GM19452 (cell line): Measurements from ENCODE around the gene ZNRF3.
"Not testable (repeated sequence)": the region's sequence is repeated elsewhere in the genome, so short reads cannot be mapped to it uniquely, and the experiment has no call there.

Experiments
- ATAC-seq: cut with Tn5 transposase; IDR thresholded peaks from one replicate; pipeline ENCODE4 v1.9.1; 2021; ENCODE audit not compliant: unreplicated experiment

Gene ZNRF3

GRCh38 chr22:29030016-29030617 is 146.7 kb downstream of the ZNRF3 start:
- ATAC-seq: no peak

GRCh38 chr22:29030618-29031226 is 147.3 kb downstream of the ZNRF3 start:
- ATAC-seq: no peak

GRCh38 chr22:29031227-29032011 is 148.0 kb downstream of the ZNRF3 start:
- ATAC-seq: no peak

- no peak for ATAC-seq
Measured at GRCh38 chr22:29032014-29032475, 148.7 kb downstream of the ZNRF3 start.

- ATAC-seq: no peak
Measured at GRCh38 chr22:29032584-29032983, 149.2 kb downstream of the ZNRF3 start.

DNA sequence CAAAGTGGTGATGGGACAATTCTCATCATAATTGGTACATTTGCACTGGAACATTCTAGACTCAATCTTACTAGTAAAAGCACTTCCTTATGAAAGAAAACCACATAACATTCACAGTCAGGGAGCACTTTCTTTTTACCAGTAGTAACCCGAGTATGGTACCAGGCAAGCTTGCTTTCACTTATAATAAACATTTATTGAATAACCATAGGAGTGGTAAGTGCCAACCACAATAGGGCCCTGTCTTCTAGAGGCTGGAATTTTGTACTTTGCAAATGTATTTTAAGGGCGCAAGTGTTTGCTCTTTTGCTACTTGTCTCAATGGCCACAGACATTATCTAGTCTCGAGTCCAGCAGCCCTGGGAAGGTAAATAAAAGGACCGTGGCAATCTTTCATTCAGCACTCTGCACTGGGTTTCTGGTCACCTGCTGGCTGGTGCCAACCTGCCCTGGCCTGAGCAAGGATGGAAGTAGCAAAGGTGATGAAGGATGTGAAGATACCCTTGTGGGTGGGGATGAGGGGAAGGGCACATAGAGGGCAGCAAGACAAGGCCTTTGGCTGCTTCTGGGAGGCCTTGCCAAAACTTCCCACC is 154.1 kb downstream of the ZNRF3 start:
- ATAC-seq: no peak

- ATAC-seq: no peak
Measured at GRCh38 chr22:29039148-29039547, 155.8 kb downstream of the ZNRF3 start.

- not testable (repeated sequence) for ATAC-seq
Measured at GRCh38 chr22:29039684-29040083, 156.3 kb downstream of the ZNRF3 start.

- no peak for ATAC-seq
Measured at GRCh38 chr22:29040385-29041275, 157.3 kb downstream of the ZNRF3 start.

DNA sequence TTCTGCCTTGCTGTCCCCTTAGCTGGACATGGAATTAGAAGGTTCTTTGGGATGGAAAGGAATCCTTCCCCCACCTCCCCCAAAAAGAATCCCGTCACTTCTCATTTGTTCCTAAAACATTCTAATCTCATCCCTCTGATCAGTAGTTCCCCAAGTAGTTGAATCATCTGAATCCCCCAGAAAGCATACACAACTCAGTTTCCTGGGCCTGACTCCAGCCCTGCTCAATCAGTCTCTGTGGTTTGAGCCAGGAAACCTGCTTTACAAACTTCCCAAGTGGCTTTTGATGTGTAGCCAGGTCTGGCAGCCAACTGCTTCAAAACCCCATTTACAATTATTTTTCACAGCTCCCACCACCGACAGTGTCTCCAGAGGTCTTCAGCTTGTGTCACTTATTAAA is 158.0 kb downstream of the ZNRF3 start:
- no peak for ATAC-seq

DNA sequence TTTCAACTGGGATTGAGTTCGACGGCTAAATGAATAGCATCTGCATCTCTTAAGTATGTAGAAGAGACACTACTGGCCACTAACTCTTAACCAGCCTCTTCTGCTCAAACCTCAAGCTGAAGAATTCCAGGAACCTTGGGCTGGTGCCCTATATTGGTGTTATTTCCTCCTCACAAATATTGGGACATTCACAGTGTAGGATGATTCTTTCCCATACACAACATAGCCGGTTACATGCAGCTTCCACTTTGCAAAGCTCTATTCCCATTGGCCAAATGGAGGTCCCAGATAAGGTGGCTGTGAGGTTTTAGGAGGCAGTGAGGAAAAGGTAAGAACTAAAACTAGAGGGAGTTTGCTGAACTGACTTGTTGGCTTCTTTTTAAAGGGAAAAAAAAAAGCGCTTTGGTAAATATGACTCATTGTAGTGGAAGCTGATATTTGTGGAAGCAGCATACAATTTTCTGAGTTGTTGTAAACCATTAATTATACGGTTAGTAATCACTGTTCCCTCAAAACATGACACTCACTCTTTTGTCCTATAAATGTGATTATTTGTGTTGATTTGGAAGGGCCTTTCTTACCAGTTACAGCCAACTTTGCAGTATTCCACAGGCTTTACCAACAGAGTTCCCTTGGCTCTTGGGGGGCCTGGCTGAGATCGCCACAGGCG is 160.7 kb downstream of the ZNRF3 start:
- no peak for ATAC-seq

DNA sequence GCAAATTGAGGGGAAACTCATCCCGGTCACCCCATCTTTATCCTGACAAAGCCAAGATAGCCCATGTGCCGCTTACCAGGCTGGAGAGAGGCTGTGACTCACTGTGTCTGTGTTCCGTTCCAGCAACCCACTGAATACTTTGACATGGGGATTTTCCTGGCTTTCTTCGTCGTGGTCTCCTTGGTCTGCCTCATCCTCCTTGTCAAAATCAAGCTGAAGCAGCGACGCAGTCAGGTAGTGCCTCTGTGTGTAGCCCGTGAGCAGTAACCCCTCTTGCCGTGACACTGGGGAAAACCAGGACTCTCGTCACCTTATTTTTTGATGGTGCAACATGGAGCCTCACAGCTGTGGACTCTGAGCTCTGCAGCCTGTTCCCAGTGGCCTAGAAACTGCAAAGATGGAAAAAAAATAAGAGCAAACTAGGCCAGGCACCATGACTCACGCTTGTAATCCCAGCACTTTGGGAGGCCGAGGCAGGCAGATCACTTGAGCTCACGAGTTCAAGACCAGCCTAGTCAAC is 161.3 kb downstream of the ZNRF3 start:
- no peak for ATAC-seq

- no peak for ATAC-seq
Measured at GRCh38 chr22:29048822-29049654, 165.7 kb downstream of the ZNRF3 start.

DNA sequence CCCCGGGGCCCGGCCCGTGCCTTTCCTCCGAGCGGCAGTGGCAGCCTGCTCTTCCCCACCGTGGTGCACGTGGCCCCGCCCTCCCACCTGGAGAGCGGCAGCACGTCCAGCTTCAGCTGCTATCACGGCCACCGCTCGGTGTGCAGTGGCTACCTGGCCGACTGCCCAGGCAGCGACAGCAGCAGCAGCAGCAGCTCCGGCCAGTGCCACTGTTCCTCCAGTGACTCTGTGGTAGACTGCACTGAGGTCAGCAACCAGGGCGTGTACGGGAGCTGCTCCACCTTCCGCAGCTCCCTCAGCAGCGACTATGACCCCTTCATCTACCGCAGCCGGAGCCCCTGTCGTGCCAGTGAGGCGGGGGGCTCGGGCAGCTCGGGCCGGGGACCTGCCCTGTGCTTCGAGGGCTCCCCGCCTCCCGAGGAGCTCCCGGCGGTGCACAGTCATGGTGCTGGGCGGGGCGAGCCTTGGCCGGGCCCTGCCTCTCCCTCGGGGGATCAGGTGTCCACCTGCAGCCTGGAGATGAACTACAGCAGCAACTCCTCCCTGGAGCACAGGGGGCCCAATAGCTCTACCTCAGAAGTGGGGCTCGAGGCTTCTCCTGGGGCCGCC is 166.4 kb downstream of the ZNRF3 start:
- no peak for ATAC-seq

DNA sequence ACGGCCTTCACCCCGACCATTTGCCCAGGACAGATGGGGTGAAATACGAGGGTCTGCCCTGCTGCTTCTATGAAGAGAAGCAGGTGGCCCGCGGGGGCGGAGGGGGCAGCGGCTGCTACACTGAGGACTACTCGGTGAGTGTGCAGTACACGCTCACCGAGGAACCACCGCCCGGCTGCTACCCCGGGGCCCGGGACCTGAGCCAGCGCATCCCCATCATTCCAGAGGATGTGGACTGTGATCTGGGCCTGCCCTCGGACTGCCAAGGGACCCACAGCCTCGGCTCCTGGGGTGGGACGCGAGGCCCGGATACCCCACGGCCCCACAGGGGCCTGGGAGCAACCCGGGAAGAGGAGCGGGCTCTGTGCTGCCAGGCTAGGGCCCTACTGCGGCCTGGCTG is 167.1 kb downstream of the ZNRF3 start:
- no peak for ATAC-seq

GRCh38 chr22:29053048-29053702 is 169.8 kb downstream of the ZNRF3 start:
- ATAC-seq: no peak

GRCh38 chr22:29054251-29054767 is 170.9 kb downstream of the ZNRF3 start:
- no peak for ATAC-seq
